ENCODE measurements around the gene LIMS2. TPM values are rescaled to one million over a fixed set of nuclear protein-coding genes. Genes with fewer than 3 reads are reported as not detected.

Gene LIMS2
- total and polyA plus RNA-seq, 2 of the 8 experiments (the other 6 are each of a cell fraction or from before 2014, with no cell fraction given) = 3.3 to 4.8 TPM

DNA sequence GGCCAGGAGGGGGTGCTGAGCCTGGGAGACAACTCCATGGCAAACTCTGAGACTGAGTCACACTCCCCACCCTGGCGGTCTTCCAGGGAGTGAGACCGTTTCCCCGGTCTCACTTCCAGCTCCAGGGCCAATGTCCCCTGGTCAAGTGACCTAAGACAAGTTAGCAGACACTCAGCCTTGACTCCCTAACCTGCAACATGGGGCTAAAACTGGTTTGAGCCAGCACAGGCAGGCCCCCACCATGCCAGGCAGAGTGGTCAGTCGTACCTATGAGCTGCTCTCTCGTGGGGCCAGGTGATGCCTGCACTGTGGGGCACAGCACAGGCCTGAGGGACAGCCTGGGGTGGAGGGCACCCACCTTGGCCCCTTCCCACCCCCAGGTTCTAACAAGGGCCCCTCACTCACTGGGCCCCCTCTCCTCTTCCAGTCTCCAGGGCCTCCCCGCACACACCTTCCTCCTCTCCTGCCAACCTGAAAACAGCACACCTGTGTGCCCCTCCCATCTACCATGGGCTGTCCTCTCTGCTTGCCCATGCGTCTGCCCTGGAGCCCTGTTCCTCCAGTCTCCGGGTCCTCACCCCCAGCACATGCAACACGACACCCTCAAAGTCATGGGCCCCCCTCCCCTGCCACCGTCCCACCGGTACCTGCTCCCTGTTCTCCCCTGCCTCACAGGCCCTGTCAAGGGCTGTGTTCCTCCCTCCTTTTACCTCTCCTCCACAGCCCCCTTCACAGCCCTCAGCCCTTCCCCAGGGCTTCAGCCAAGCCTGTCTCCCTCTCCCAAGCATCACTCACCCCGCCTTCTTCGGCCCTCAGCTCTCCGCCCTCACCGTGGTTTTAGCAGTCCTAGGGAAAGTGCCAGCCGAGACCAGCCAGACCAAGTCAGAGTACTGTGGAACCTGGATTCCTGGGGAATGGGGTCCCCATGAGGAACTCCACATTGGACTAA is 27.8 kb downstream of the LIMS2 start (continued):
- TF ChIP-seq, protein P1, sequence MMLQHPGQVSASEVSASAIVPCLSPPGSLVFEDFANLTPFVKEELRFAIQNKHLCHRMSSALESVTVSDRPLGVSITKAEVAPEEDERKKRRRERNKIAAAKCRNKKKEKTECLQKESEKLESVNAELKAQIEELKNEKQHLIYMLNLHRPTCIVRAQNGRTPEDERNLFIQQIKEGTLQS (IDR thresholded peaks at IDR 0.05; ENCODE audit: insufficient read depth, low read depth, low read length) = no peak
- TF ChIP-seq POLR2A (IDR thresholded peaks at IDR 0.05; ENCODE audit: control extremely low read depth in 1 of 2, low read depth in 2 of 2, low read length in 2 of 2) = no peak
- no peak for TF ChIP-seq TBP (IDR thresholded peaks at IDR 0.05; ENCODE audit: low read depth, low read length)
- no peak for TF ChIP-seq NRF1 (IDR thresholded peaks at IDR 0.05; ENCODE audit: low read depth, low read length)
- TF ChIP-seq NANOG (IDR thresholded peaks at IDR 0.05; ENCODE audit: insufficient read depth, low read depth, low read length, poor library complexity, severe bottlenecking) = no peak
- TF ChIP-seq CBX8 (IDR thresholded peaks at IDR 0.05; ENCODE audit: borderline replicate concordance, low read depth, low read length) = no peak
- no peak for TF ChIP-seq FOSL1 (IDR thresholded peaks at IDR 0.05; ENCODE audit: insufficient read depth, low read depth, low read length)
- no peak for TF ChIP-seq TEAD4 (IDR thresholded peaks at IDR 0.05; ENCODE audit: low read depth, low read length)
- no peak for TF ChIP-seq SRF (IDR thresholded peaks at IDR 0.05; ENCODE audit: low read depth, low read length)
